Middle frontal gyrus (tissue), 1 donor: ENCODE results near the gene WDR5.

Source experiments
- DNase-seq: peaks from one replicate; pipeline ENCODE4 v3.0.0-alpha.2; 2015; ENCODE audit warnings: low spot score; ENCODE audit errors: extremely low spot score

WDR5 gene

DNA sequence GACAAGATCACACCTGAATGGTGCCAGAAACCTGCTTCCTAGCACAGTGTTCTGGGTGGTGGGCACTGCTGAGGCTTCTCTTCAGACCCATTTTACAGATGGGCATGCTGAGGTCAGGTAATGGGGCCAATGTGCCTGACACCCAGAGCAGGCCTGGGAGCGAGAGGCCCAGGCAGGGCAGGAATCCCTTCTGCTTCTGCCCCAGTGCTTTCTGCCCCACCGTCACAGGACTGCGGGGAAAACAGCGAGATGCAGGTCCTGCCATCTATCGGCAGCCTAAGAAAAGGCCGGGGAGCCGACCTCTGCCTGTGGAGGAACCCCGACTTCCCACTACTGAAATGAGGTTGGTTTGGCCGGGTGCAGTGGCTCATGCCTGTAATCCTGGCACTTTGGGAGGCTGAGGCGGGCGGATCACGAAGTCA lies 51.2 kb downstream of the WDR5 start:
- DNase-seq, result no peak

DNA sequence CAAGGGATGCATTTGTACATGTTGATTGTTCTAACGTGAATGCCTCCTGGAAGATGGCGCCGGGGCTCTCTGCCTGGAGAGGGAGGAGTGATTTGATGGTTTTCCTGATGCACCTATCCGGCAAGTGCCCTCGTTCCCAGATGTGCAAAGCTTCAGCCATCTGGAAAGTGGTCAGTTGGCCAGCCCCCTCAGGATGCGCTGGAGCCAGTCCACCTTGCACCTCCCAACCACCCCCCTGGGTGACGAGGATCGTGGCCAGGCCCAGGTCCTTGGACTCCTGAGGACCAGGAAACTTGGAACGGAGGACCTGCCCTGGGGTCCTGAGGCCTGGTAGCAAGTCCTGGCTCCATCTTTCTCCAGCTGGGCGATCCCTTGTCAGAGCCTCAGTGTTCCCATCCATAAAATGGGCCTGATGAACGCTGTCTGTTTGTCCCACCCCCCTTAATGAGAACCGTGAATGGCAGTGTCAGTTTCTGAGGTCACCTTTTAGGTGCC lies 52.1 kb downstream of the WDR5 start:
- DNase-seq, result no peak

DNA sequence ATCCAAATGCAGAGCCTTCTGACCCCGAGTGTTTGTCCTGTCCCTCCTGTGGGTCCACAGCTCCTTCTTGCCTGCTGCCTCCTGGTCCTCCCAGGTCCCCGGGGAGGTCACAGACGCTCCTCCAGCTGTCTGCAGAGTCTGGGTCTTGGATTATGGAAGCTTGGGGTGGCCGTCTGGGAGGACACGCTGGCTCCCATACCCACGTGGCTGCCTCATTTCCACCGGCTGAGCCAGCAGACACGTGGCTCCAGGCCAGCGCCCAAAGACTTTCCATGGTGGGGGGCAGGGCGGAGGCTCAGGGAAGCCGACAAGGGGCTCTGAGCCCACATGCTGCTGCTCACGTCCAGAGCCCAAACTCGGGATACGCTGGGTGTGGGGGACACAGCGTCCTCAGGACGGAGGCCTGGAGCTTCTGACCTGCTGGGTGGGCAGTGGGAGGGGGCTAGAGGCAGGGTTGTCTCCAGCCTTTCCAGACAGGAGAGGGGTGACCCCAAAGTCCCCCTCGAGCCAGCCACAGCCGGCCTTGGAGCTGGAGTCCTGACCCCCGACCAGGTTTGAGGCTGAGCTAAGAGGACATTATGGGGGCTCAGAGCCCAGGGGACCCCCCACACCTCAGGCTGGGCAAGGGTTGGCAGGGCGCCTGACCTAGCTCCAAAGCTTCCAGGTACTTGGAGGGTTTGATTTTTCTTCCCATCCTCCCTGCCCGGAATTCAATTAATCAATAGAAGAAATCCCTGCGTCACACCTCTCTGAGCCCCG lies 52.7 kb downstream of the WDR5 start:
- no peak for DNase-seq

DNA sequence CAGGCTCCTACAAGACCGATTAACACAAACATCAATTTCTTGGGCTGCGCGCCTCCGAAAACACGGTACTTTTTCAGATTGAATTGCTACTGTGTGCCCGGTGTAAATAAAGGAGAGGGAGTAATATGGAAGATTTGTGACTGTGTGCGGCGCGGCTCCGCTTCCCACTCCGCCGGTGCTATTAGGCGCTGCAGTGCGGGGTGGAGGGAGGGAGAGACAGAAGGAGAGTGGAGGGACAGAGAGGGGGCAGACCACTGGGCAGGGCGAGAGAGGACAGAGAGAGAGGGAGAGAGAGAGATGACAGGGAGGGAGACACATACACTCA lies 53.2 kb downstream of the WDR5 start:
- no peak for DNase-seq

DNA sequence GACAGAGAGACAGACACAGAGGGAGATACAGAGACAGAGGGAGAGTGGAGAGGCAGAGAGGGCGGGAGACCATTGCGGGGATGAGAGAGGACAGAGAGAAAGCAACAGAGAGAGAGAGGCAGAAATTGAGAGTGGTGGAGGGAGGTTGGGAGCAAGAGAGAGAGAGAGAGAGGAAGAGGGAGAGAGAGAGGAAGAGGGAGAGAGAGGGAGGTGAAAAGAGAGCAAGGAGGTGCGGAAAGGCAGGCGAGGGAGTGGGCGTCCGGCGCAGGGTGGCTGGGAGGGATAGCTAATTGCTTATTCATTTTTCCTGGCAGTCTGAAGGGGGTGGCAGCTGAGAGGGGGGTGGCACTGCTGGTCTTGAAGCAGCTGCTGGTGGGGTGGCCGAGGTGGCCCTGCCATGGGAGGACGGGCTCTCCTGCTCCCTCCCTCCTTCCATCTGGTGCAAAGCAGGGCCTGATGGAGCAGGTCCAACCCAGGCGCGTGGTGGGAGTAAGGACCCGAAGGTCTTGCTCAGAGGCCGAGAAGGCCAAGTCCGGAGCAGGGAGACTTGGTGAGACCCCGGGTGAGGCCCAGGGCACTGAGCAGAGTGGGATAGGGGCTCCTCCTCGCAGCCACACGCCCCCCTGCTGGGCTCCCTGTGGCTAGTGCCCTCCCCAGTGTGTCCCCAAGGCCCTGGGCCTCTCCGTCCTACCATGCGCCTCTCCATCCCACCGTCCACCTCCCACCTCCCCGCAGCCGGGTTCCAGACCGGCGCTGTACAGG lies 53.8 kb downstream of the WDR5 start:
- DNase-seq, result no peak

DNA sequence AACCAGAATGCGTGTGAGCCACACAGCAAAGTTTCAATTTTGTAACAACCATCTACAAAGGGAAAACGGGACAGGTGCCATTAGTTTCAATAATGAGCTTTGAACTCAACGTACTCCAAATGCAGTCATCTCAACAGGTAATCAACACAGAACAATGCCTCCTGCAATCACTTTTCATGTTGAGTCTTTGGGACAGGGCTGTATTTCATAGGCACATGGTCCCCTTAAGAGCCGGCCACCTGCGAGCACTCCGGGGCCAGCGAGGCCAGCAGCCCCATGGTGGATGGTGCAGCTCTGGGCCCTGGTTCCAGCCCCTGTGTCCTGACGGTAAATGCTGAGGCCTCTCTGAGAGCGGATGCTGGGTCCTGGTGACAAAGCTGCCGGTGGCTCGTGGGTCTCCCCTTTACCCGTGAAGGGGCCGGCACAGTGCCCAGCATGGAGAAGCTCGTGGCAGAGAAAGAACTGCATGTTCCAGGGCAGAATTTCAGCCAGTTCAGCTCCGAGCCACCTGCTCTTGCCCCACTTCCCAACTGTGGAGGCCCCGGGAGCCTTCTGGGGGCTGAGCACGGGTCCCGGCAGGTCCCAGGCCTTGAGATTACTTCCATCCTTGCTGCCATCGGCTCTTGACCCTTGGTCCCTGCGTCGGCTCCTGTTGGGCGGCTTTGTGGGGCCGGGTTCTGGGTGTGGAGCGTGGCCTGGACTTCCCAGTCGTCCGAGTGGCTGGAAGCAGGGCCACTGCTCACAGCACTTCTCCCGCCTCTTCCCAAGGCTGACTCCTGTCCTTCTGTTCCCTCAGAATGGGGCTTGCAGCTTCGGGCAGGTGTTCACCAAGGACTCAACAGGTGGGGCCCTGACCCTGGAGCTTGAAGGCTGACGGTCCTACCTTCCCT lies 54.6 kb downstream of the WDR5 start:
- DNase-seq, result no peak

DNA sequence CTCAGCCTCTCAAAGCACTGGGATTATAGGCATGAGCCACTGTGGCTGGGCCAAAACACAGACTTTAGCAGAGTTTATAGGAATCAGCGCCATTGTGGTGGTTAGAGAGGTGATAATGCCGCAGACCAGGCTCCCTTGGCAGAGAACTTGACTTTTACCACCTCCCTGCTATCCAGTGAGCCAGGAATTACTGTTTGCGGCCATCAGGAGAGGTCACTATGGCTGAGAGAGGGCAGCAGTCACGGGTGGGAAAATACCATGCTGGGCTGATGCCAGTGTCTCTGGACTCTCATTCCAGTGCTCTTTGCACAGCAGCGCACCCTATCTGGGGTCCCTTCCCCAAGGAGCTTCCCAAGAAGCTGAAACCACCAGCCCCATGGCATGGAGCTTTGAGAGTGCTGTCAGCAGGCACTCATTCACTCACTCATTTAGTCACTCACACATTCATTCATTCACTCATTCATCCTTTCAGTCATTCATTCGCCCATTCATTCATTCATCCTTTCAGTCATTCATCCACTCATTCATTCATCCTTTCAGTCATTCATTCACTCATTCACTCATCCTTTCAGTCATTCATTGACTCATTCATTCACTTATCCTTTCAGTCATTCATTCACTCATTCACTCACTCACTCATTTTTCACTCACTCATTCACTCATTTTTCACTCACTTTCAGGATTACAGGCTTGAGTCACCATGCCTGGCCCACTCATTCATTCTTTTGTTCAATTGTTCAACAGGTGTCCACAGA lies 55.8 kb downstream of the WDR5 start:
- DNase-seq, result no peak

DNA sequence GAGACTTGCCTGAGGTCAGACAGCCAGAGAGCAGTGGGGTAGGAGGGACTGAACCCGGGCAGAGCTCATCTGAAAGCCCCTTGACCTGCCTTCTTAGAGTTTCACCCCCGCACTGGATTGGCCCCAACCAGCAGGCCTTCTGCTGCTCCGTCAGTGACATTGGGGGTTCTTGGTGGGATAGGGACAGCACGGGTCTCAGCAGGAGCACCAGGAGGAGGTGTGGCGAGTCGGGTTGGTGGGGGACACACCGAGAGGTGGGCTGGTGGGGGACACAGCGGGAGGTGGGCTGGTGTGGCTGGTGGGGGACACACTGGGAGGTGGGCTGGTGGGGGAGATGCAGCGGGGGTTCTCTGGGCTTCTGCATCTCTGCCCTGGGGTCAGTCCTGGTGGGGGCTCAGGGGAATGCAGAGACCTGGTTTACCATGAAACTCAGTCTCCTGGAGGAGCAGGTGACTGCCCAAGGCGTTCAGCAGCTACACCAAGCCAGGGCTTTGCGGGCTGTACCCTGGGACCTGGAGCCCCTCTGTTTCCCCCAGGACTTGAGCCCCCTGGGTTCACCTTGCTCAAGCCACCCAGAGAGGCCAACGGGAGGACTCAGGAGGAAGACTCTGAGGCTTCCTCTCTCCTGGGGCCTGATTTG lies 56.5 kb downstream of the WDR5 start:
- no peak for DNase-seq

DNA sequence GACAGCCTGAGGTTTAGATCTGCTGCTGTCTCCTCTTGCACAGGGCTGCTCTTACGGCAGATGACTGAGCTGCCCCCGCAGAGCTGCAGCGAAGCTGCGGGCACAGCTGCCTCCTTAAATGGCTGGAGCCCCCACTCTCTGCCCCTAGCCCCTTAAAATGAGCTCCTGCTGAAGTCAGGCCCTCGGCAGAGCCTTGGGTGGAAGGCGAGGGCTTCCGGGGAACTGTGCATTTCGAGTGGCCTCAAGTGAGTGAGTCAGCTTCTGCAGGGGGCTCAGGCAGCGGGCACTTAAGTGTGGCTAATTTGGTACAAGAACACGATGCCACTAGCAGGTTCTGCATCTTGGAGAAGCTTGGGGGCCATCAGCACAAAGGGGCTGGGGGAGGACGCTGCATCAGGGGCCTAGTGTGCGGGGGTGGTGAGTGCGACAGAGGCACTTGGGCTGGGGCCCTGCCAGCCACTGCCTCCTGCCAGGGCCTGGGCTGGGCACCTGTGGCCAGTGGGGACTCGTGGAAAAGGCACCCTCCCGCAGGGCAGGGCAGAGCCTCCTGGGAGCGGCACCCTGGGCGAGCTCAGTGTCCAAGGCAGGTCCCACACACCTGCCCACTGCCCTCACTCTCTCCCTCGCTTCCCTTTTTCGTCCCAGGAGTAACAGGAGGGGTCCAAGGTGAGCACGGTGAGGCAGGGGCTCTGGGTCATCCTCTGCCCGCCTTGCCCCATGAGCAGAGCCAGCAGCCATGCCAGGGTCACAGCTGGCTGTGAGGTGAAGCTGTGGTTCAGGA lies 57.3 kb downstream of the WDR5 start:
- DNase-seq, result no peak

DNA sequence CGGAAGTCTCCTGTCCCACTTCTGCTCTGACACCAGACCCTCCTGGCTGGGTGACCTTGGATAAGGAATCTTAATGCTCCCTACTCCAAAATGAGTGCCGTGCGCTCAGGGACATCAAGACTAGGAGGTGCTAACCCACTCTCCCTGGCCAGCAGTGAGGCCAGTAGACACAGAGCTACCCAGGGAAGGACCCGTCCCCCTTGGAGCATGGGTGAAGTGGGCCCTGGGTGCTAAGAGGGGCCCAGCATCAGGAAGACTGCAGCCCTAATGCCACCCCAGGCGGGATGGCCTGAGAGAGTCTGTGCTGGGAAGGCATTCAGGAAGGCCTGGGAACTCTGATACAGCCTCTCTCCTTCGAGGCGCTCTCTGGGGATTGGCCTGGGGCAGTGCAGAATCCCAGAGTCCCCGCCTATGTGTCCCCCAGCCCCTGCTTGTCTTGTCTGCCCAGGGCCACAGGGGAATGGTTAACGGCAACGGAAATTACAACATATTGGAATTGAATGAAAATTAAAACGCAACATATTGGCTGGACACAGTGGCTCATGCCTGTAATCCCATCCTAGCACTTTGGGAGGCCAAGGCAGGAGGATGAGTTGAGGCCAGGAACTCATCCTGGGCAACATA lies 58.1 kb downstream of the WDR5 start:
- no peak for DNase-seq

DNA sequence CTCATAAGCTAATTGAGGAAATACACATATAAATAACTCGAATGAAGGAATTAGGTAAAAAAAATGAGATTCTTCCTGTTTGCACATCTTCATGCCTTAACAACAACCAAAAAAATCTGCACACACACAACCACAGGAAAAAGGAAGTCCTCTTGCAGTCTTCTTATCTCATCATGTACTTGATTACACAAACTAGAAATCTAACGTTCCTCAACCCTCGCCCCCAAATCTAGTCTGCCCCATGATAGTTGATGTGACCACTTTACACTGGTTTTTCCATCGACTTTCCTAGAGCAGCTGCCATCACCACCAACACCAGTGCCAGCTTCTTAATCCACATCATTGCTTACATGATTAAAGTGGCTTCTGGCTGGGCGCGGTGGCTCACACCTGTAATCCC lies 59.7 kb downstream of the WDR5 start:
- no peak for DNase-seq

DNA sequence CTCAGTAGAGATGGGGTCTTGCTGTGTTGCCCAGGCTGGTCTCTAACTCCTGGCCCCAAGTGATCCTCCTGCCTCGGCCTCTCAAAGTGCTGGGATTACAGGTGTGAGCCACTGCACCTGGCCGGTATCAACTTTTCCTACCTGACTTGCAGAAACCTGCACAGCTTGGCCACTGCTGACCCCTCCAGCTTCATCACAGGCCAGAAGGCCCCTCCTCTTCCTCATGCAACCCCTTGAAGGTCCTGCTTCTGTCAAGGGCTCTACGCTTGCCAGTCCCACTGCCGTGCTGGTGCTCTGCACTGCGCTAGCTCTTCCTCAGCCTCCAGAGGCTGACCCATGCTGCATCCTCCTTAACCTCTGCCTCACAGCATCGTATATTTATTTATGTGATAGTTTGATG lies 61.0 kb downstream of the WDR5 start:
- no peak for DNase-seq

DNA sequence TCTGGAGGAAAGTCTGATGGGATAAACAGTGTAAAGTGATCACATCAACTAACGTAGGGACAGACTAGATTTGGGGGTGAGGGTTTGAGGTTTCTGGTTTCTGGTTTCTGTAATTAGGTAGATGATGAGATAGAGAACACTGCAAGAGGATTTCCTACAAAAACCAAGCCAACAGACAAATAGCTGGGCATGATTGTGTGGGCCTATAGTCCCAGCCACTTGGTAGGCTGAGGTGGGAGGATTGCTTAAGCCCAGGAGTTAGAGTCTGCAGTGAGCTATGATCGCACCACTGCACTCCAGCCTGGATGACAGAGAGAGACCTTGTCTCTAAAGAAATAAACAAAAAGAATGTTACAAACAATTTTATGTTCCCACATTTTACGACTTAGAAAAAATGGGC lies 62.9 kb downstream of the WDR5 start:
- DNase-seq, result no peak

DNA sequence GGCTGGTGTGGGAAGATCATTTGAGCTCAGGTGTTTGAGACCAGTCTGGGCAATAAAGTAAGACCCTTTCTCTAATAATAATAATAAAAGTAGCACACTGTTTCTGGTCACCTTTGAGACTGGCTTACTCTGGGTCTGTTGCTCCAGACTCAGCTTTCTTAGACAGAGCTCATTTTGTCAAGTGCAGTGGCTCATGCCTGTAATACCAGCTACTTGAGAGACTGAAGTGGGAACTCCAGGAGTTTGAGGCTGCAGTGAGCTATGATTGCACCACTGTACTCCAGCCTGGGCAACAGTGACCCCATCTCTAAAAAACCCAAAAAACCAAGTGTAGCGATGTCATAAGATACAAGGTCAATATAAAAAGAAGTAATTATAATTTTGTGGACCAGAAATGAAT lies 64.8 kb downstream of the WDR5 start:
- DNase-seq, result no peak

DNA sequence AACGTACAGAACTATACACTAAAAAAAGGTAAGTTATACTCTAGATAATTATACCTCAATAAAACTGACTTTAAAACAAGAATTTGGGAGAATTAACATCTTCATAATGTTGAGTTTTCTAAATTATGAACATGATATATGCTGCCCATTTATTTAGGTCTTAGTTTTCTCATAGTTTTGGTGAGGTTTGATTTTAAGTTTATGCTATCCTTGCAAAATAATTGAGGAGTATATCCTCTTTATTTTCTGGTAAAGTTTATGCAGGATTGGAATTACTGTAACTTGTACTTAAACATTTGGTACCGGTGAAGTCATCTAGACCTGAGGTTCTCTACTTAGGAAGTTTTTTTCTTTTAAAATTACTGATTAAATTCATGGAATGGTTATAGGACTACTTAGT lies 67.3 kb downstream of the WDR5 start:
- no peak for DNase-seq

DNA sequence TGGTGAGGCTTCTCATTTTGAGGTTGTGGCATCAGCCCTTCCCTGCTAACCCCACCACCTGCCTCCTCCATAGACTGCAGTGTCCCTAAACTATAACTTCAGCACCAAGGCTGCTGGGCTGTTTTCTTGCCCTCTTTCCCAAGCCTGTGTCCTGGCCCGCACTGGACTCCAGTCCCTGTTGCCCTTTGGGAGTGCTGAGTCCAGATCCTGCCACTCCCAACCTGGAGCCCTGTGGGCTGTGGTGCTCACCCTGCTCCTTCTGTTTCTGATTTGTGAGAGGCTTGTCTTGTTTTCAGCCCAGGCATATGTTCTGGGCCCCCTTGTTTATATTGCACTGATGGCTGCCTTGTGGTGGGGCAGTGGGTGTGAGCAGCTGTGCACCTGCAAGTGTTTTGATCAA lies 68.2 kb downstream of the WDR5 start:
- no peak for DNase-seq

DNA sequence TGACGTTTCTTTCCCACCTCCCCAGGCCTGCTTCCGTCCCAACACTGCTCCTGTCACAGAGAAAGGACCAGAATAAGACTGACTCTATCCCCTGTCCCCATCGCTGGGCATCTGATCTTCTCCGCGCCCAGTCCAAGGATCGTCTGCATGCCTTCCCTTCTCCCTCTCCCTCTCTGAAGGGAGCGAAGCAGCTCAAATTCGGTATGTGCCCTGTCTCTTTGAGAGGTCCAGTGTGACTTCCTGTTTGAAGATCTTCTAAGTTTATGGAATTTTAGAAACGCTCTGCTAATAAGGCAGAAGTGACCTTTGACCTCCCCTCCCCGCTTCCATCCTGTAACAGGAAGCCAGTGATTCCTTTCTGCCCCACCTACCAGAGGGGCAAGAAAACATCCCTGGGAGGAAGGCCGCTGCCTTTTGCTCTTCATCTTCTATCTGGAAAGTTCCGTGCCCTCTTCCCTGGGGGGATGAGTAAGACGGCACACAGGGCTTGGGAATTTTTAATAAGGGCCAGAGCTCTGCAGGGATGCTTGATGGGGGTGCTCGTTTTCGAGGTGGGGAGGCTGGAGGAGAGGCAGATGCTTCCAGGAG lies 69.2 kb downstream of the WDR5 start:
- DNase-seq, result no peak

DNA sequence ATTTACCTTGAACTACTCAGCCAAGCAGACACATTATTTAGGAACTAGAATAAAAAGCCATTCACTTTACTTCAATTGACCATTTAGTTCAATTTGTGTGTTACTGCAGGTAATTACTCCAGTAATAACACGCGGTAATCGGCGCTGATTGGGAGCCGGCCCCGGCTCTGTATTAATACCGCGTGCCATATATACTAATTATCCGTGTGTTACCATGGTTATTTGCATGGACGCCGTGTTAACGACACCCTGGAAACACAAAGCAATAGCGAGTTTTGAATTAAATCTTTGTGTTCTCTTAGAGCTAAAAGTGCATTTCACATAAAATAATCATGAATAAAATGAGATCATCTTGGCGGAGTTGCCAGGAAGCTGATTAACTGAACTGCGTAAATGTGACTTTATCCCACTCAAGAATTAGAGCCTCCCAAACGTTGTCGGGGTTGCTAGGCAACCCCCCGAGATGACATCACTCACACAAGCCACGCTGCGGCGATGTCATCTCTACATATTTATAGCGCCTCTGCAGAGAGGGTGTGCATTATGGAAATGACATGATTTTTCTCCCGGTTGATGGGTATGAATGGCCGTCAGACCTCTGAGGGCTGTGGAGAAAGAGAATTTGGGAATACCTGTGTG lies 69.9 kb downstream of the WDR5 start:
- peak; percentile 75 for DNase-seq
